ENCODE measurements around the gene DSPP.
"Not testable (repeated sequence)": the region's sequence is repeated elsewhere in the genome, so short reads cannot be mapped to it uniquely, and the experiment has no call there.

DSPP gene
- total RNA-seq = 0 reads per million in 2 donors

DNA sequence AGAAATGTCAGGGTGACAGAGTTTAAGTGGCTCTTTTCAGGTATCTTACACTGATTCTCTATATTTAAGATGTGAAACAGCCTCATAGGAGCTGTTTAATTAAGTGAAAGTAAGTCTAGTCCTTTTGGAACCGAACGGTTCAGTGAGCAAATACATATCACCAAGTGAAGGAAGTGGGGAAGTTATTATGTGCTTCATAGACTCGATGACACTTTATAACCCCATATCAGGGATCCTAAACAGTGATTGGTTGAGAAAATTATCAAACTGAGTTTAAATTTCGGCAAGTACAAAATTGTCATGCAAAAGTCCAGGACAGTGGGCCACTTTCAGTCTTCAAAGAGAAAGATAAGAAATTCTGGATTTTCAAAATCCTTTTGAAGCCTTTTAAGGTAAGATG, at the start of gene DSPP:
Gene DSPP (plus strand): TSS at position 301 of the 400 bp plus-strand sequence. CDS start 2,380 bp downstream, outside the sequence.
- DNase-seq = no peak

- no peak for DNase-seq
Observed at GRCh38 chr4:87559090-87559837, 49.1 kb upstream of the DSPP start.

DNA sequence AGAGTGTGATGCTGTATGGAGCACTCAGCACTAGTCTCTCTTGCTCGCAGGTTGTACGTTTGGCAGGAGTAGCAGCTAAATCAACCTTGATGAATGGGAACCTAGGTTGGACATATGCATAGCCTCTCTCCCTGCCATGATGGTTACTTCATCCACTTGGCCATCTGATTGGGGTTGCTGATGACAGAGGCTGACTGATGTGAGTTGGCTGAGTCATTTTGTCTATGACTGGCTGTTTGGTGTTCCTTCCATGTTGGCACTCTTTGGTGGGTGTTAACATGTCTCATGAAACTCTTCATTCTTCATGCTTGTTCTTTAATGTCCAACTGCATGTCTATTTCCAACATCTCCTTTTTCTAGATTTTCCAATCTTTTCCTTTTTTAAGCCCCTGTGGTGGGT, 47.5 kb upstream of the DSPP start:
- no peak for DNase-seq

GRCh38 chr4:87565746-87566145, 42.6 kb upstream of the DSPP start:
- DNase-seq = no peak

GRCh38 chr4:87566276-87566675, 42.1 kb upstream of the DSPP start:
- no peak for DNase-seq

- no peak for DNase-seq
Observed at GRCh38 chr4:87567191-87567590, 41.1 kb upstream of the DSPP start.

- no peak for DNase-seq
Observed at GRCh38 chr4:87570290-87570805, 38.0 kb upstream of the DSPP start.

DNA sequence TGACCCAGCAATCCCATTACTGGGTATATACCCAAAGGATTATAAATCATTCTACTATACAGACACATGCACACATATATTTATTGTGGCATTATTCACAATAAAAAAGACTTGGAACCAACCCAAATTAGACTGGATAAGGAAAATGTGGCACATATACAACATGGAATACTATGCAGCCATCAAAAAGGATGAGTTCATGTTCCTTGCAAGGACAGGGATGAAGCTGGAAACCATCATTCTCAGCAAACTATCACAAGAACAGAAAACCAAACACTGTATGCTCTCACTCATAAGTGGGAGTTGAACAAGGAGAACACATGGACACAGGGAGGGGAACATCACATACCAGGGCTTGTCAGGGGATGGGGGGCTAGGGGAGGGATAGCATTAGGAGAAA, 34.0 kb upstream of the DSPP start:
- DNase-seq = not testable (repeated sequence)

DNA sequence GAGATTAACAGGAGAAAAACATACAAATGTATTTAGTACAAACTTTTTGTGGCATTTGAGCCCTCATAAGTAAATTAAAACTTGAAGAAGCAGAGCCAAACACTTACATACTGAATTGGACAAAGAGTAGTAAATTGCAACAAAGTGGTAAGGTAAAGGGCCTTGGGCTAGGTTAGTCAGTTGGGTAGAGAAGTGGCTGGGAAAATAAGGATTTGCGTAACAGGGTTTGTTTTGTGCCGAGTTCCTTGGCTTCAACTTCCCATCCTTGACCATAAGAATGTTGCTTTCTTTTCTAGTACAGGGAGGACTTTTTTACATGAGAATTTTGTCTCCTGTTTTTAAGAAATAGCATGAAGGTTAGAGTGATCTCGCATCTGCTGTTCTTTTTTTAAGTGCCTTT, 33.3 kb upstream of the DSPP start:
- no peak for DNase-seq

- no peak for DNase-seq
Observed at GRCh38 chr4:87575408-87575807, 32.9 kb upstream of the DSPP start.

DNA sequence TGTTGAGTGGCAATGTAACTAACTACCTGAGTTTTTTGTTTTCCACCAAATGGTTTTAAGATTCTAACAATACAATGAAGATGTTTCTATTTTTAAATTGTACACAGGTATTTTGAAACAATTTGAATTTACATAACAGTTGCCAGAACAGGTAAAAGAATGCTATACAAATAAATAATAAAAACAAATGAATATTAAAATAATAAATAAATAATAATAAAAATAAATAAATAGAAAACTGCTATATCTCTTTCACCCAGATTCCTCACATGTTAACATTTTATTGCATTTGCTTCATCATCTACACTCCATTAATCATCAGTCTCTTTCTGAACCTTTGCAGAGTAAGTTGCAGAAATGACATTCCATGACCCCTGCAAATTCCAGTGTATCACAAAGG, 32.3 kb upstream of the DSPP start:
- DNase-seq = no peak

DNA sequence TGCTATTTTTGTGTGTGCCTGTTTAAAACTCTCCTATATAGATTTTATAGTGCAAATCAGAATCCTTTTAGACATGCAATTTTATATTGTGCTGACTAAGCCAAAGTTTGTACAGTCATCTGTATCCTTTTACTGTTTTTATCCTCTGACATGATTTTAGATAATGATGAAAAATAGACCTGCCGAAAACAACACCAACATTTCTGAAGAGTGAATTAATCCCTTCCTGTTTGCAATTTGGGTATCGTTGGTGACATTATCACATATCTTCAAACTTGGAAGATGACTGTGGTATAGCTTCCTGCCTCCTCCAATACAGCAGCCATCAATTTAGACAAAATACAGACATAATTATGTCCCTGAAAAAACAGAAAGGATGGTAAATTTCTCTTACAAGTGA, 28.9 kb upstream of the DSPP start:
- no peak for DNase-seq

DNA sequence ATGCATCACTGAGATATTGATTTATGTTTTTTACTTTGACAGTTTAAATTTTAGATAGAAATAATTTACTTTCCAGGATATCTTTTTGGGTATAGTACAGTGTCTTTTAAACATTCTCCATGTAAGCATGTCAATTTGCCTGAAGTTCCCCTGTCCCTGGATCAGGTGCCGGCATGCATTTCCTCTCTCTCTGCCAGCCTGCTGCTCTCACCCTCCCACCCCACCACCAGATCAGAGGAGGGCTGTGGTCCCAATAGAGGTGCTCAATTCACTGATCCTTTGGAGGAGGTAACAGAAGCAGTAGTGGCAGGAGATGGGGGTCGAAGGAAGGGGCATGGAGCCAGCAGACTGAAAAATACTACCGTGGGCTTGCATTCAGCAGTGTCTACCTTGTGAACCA, 28.3 kb upstream of the DSPP start:
- no peak for DNase-seq

DNA sequence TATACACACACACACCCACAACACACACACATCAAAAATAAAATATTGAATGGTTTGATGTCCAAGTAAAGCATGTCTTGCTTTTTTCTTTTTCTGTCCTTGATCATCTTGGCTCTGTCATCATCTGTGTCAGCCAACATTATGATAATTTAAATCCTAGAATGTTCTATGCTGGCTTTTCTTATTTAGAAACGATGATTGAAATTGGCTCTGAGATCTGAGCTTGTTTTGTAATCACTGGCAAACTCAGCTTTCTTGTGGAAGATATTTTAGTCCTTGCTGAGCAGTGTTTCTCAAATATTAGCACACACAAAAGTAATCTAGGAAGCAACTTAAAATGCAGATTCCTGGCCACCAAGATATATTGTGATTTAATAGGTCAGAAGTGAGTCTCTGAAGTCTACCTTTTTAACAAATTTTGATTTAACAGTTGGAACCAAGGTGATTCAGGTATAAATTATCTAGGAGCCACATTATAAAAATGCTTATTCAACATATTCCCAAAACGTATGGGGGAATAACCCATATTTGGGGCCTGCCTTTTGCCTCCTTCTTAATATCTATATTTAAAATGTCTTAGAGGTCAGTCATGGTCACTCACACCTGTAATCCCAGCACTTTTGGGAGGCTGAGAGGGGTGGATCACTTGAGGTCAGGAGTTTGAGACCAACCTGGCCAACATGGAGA, 24.0 kb upstream of the DSPP start:
- DNase-seq = no peak

- no peak for DNase-seq
Observed at GRCh38 chr4:87589531-87589930, 18.8 kb upstream of the DSPP start.

DNA sequence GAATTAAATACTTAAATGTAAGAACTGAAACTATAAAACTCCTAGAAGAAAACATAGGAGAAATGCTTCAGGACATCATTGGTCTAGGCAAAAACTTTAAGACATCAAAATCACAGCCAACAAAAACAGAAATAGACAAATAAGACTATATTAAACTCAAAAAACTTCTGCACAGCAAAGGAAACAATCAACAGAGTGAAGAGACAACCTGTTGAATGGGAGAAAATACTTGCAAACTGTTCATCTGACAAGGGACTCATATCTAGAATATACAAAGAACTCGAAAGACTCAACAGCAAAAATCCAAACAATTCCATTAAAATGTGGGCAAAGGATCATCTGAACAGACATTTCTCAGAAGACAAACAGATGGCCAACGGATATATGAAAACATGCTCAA, 16.2 kb upstream of the DSPP start:
- DNase-seq = no peak

GRCh38 chr4:87601361-87601760, 7.0 kb upstream of the DSPP start:
- DNase-seq = no peak

DNA sequence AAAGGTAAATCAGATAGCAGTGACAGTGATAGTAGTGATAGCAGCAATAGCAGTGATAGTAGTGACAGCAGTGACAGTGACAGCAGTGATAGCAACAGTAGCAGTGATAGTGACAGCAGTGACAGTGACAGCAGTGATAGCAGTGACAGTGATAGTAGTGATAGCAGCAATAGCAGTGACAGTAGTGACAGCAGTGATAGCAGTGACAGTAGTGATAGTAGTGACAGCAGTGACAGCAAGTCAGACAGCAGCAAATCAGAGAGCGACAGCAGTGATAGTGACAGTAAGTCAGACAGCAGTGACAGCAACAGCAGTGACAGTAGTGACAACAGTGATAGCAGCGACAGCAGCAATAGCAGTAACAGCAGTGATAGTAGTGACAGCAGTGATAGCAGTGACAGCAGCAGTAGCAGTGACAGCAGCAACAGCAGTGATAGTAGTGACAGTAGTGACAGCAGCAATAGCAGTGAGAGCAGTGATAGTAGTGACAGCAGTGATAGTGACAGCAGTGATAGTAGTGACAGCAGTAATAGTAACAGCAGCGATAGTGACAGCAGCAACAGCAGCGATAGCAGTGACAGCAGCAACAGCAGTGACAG, 6.1 kb downstream of the DSPP start:
- no peak for DNase-seq

- DNase-seq = no peak
Observed at GRCh38 chr4:87616268-87616667, 7.9 kb downstream of the DSPP start.

- no peak for DNase-seq
Observed at GRCh38 chr4:87620086-87620485, 11.8 kb downstream of the DSPP start.

DNA sequence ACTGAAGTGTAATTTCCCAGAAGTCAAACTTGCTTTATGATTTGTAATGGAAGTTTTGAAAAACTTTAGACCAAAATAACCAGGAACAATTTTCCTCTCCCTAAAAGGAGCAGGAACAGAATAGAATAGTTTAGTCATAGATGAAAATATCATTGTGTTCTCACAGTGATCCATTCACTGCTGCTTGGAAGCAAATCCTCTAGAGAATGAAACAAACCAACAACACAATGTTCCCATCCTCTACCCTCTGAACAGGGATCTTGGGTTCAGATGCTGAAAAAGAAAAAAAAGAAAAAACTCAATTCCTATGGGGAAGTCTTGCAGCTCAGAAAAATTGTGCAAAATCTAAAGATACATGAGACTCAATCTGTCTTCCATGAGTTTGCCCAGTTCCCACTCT, 12.2 kb downstream of the DSPP start:
- no peak for DNase-seq

GRCh38 chr4:87622303-87622702, 14.0 kb downstream of the DSPP start:
- no peak for DNase-seq

GRCh38 chr4:87624698-87625097, 16.4 kb downstream of the DSPP start:
- DNase-seq = no peak

- no peak for DNase-seq
Observed at GRCh38 chr4:87631668-87632067, 23.3 kb downstream of the DSPP start.

Measured in activated gamma-delta T cell (primary cell).